HG02970 (cell line): Measurements from ENCODE around the gene CDH4.

Source experiments
- ATAC-seq: cut with Tn5 transposase; IDR thresholded peaks from one replicate; pipeline ENCODE4 v1.9.1; 2021; ENCODE audit warnings: mild to moderate bottlenecking, moderate library complexity, moderate number of reproducible peaks; ENCODE audit not compliant: unreplicated experiment, low FRiP score

Gene CDH4

GRCh38 chr20:61251529-61252393 lies at the start of gene CDH4:
CDH4 (plus strand) TSS chr20:61252261.
- ATAC-seq, result no peak

GRCh38 chr20:61203320-61203719 lies 48.7 kb upstream of the CDH4 start:
- ATAC-seq, result no peak

GRCh38 chr20:61204206-61204605 lies 47.9 kb upstream of the CDH4 start:
- ATAC-seq, result no peak

GRCh38 chr20:61205769-61206168 lies 46.3 kb upstream of the CDH4 start:
- no peak for ATAC-seq

- no peak for ATAC-seq
Observed at GRCh38 chr20:61210862-61211261, 41.2 kb upstream of the CDH4 start.

GRCh38 chr20:61217848-61218247 lies 34.2 kb upstream of the CDH4 start:
- no peak for ATAC-seq

- no peak for ATAC-seq
Observed at GRCh38 chr20:61219021-61219431, 33.0 kb upstream of the CDH4 start.

- no peak for ATAC-seq
Observed at GRCh38 chr20:61220131-61220530, 31.9 kb upstream of the CDH4 start.

GRCh38 chr20:61220626-61221325 lies 31.3 kb upstream of the CDH4 start:
- ATAC-seq, result no peak

GRCh38 chr20:61222699-61223098 lies 29.4 kb upstream of the CDH4 start:
- no peak for ATAC-seq

- ATAC-seq, result no peak
Observed at GRCh38 chr20:61223121-61223520, 28.9 kb upstream of the CDH4 start.

- ATAC-seq, result no peak
Observed at GRCh38 chr20:61230166-61230565, 21.9 kb upstream of the CDH4 start.

- no peak for ATAC-seq
Observed at GRCh38 chr20:61233590-61233989, 18.5 kb upstream of the CDH4 start.

- no peak for ATAC-seq
Observed at GRCh38 chr20:61234224-61234890, 17.7 kb upstream of the CDH4 start.

GRCh38 chr20:61236713-61237112 lies 15.3 kb upstream of the CDH4 start:
- no peak for ATAC-seq

- ATAC-seq, result no peak
Observed at GRCh38 chr20:61238813-61239212, 13.2 kb upstream of the CDH4 start.

GRCh38 chr20:61240814-61241213 lies 11.2 kb upstream of the CDH4 start:
- no peak for ATAC-seq

GRCh38 chr20:61244213-61244612 lies 7.8 kb upstream of the CDH4 start:
- no peak for ATAC-seq

- ATAC-seq, result no peak
Observed at GRCh38 chr20:61246269-61246668, 5.8 kb upstream of the CDH4 start.

- ATAC-seq, result no peak
Observed at GRCh38 chr20:61249626-61250025, 2.4 kb upstream of the CDH4 start.

GRCh38 chr20:61252601-61253263 lies 671 bp downstream of the CDH4 start:
- ATAC-seq, result no peak
